Measurements from ENCODE around the gene IGSF11.
"Not testable (repeated sequence)": the region's sequence is repeated elsewhere in the genome, so short reads cannot be mapped to it uniquely, and the experiment has no call there.

Gene IGSF11

GRCh38 chr3:118900737-118901525 lies 133.7 kb downstream of the IGSF11 start:
- Histone ChIP-seq H4K20me1 (no peaks in the 10 kb centered on the region), H3K9ac (no peak overlapping the region), H3K36me3 (no peaks in the 10 kb centered on the region), H3K27me3 (no peaks in the 10 kb centered on the region), H3K9me3 (no peaks in the 10 kb centered on the region), H3K4me1 (0 out of 2 replicates have a peak, but pooled peaks cover 3% of the 10 kb centered on the region), H3K4me3 (no peak overlapping the region), H3K4me2 (no peak overlapping the region), H3K27ac (no peak overlapping the region)
- no peak for TF ChIP-seq Cebpa-rat (IDR thresholded peaks at IDR 0.05)

GRCh38 chr3:118890206-118890605 lies 144.4 kb downstream of the IGSF11 start:
- no peak for TF ChIP-seq Cebpa-rat (IDR thresholded peaks at IDR 0.05)
- H3K9me3 ChIP-seq, result no peaks in the 10 kb centered on the region
- H3K4me2 ChIP-seq, result no peak overlapping the region
- H3K27ac ChIP-seq, result no peak overlapping the region
- no peaks in the 10 kb centered on the region for H4K20me1 ChIP-seq
- H3K4me1 ChIP-seq, result no peaks in the 10 kb centered on the region
- no peak overlapping the region for H3K9ac ChIP-seq
- no peak overlapping the region for H3K4me3 ChIP-seq
- H3K27me3 ChIP-seq, result no peaks in the 10 kb centered on the region
- H3K36me3 ChIP-seq, result no peaks in the 10 kb centered on the region

GRCh38 chr3:118889691-118890090 lies 145.0 kb downstream of the IGSF11 start:
- no peak overlapping the region for H3K9ac ChIP-seq
- TF ChIP-seq Cebpa-rat (IDR thresholded peaks at IDR 0.05), result no peak
- no peaks in the 10 kb centered on the region for H3K27me3 ChIP-seq
- no peaks in the 10 kb centered on the region for H3K4me1 ChIP-seq
- H3K9me3 ChIP-seq, result no peaks in the 10 kb centered on the region
- H3K27ac ChIP-seq, result no peak overlapping the region
- no peak overlapping the region for H3K4me3 ChIP-seq
- no peaks in the 10 kb centered on the region for H4K20me1 ChIP-seq
- H3K36me3 ChIP-seq, result no peaks in the 10 kb centered on the region
- H3K4me2 ChIP-seq, result no peak overlapping the region

GRCh38 chr3:118886708-118887107 lies 147.9 kb downstream of the IGSF11 start:
- no peak for TF ChIP-seq Cebpa-rat (IDR thresholded peaks at IDR 0.05)
- Histone ChIP-seq H4K20me1 (no peaks in the 10 kb centered on the region), H3K4me1 (no peaks in the 10 kb centered on the region), H3K36me3 (no peaks in the 10 kb centered on the region), H3K9me3 (no peaks in the 10 kb centered on the region), H3K9ac (no peak overlapping the region), H3K27me3 (no peaks in the 10 kb centered on the region), H3K4me2 (no peak overlapping the region), H3K4me3 (no peak overlapping the region), H3K27ac (no peak overlapping the region)

- Histone ChIP-seq H3K27ac (no peak overlapping the region), H3K4me2 (no peak overlapping the region), H3K4me1 (no peaks in the 10 kb centered on the region)
Measured at GRCh38 chr3:118884748-118885206, 149.9 kb downstream of the IGSF11 start.

GRCh38 chr3:118882353-118882947 lies 152.2 kb downstream of the IGSF11 start:
- TF ChIP-seq Cebpa-rat (IDR thresholded peaks at IDR 0.05), result no peak
- Histone ChIP-seq H3K9ac (no peak overlapping the region), H4K20me1 (no peaks in the 10 kb centered on the region), H3K4me3 (no peak overlapping the region), H3K27ac (no peak overlapping the region), H3K36me3 (no peaks in the 10 kb centered on the region), H3K9me3 (no peaks in the 10 kb centered on the region), H3K4me2 (no peak overlapping the region), H3K4me1 (no peaks in the 10 kb centered on the region), H3K27me3 (no peaks in the 10 kb centered on the region)

More at GRCh38 chr3:118884748-118885206, 149.9 kb downstream of the IGSF11 start:
- no peaks in the 10 kb centered on the region for H4K20me1 ChIP-seq
- no peak overlapping the region for H3K9ac ChIP-seq
- no peak overlapping the region for H3K4me3 ChIP-seq
- no peaks in the 10 kb centered on the region for H3K9me3 ChIP-seq
- H3K27me3 ChIP-seq, result no peaks in the 10 kb centered on the region
- H3K36me3 ChIP-seq, result no peaks in the 10 kb centered on the region
- TF ChIP-seq Cebpa-rat (IDR thresholded peaks at IDR 0.05), result no peak

GRCh38 chr3:118868051-118868450 lies 166.6 kb downstream of the IGSF11 start:
- Histone ChIP-seq H3K27ac (no peak overlapping the region), H3K4me2 (no peak overlapping the region), H3K27me3 (no peaks in the 10 kb centered on the region), H3K4me1 (no peaks in the 10 kb centered on the region), H4K20me1 (no peaks in the 10 kb centered on the region), H3K9ac (no peak overlapping the region), H3K4me3 (no peak overlapping the region), H3K9me3 (peaks cover 19% of the 10 kb centered on the region), H3K36me3 (no peaks in the 10 kb centered on the region)
- TF ChIP-seq Cebpa-rat (IDR thresholded peaks at IDR 0.05), result no peak

- H3K36me3 ChIP-seq, result no peaks in the 10 kb centered on the region
- no peaks in the 10 kb centered on the region for H4K20me1 ChIP-seq
- no peak for TF ChIP-seq Cebpa-rat (IDR thresholded peaks at IDR 0.05)
- H3K27ac ChIP-seq, result no peak overlapping the region
- no peak overlapping the region for H3K4me2 ChIP-seq
- H3K4me3 ChIP-seq, result no peak overlapping the region
- no peaks in the 10 kb centered on the region for H3K9me3 ChIP-seq
- H3K27me3 ChIP-seq, result no peaks in the 10 kb centered on the region
- H3K4me1 ChIP-seq, result no peaks in the 10 kb centered on the region
- no peak overlapping the region for H3K9ac ChIP-seq
Measured at GRCh38 chr3:118863731-118864322, 170.8 kb downstream of the IGSF11 start.

- Histone ChIP-seq H3K36me3 (no peaks in the 10 kb centered on the region), H3K4me2 (no peak overlapping the region), H3K9ac (no peak overlapping the region), H3K27me3 (no peaks in the 10 kb centered on the region), H3K27ac (no peak overlapping the region), H3K4me1 (no peaks in the 10 kb centered on the region), H3K4me3 (no peak overlapping the region), H4K20me1 (no peaks in the 10 kb centered on the region), H3K9me3 (peaks cover 16% of the 10 kb centered on the region)
- no peak for TF ChIP-seq Cebpa-rat (IDR thresholded peaks at IDR 0.05)
Measured at GRCh38 chr3:118859950-118860349, 174.7 kb downstream of the IGSF11 start.

GRCh38 chr3:118851466-118852193 lies 183.0 kb downstream of the IGSF11 start:
- H3K27ac ChIP-seq, H3K9ac ChIP-seq, H3K27me3 ChIP-seq, H4K20me1 ChIP-seq, H3K4me2 ChIP-seq, H3K4me3 ChIP-seq, H3K4me1 ChIP-seq, H3K36me3 ChIP-seq: not testable (repeated sequence)
- peaks cover 20% of the 10 kb centered on the region for H3K9me3 ChIP-seq
